Astrocyte of the spinal cord (primary cell): Measurements from ENCODE around the gene WNK4.

Experiments used
- DNase-seq: peaks from one replicate; pipeline ENCODE4 v3.0.0; 2011; ENCODE audit warnings: low read depth, low spot score
- H3K4me3 ChIP-seq: 2 replicates; pipeline ENCODE4 v1.5.1; 2011; ENCODE audit warnings: low read depth, mild to moderate bottlenecking, low read length, moderate library complexity
- CTCF ChIP-seq: IDR thresholded peaks from 2 replicates; pipeline ENCODE4 v1.5.1; 2012; ENCODE audit warnings: low read depth, mild to moderate bottlenecking, low read length, inconsistent platforms
- in situ Hi-C: cut with HindIII; loops from 2 replicates; pipeline ENCODE4 v1.10.0; 2017; ENCODE audit warnings: low sequenced_read_pairs

The WNK4 gene

GRCh38 chr17:42772945-42773289, 7.5 kb upstream of the WNK4 start:
- H3K4me3 ChIP-seq: peak overlapping the region; percentile 83

GRCh38 chr17:42773290-42774035, 6.9 kb upstream of the WNK4 start, which contains the start of gene VPS25:
Gene VPS25 (plus strand): TSS chr17:42773449. CDS start chr17:42773476, 27 bp downstream.
- in situ Hi-C loops: no loop called here
- TF ChIP-seq CTCF: peak; percentile 31
- peak within 1 kb of the TSS; percentile 83 for H3K4me3 ChIP-seq
- DNase-seq: peak; percentile 86

More at GRCh38 chr17:42772945-42773289, 7.5 kb upstream of the WNK4 start:
- TF ChIP-seq CTCF: no peak
- in situ Hi-C loops: no loop called here
- no peak for DNase-seq

GRCh38 chr17:42774066-42774745, 6.2 kb upstream of the WNK4 start:
- no peak for TF ChIP-seq CTCF
- in situ Hi-C loops: no loop called here
- peak overlapping the region; percentile 83 for H3K4me3 ChIP-seq
- DNase-seq: peak; percentile 45

- in situ Hi-C loops: no loop called here
- DNase-seq: peak; percentile 86
- no peak overlapping the region for H3K4me3 ChIP-seq
- peak; percentile 33 for TF ChIP-seq CTCF
Observed at GRCh38 chr17:42775534-42776098, 4.8 kb upstream of the WNK4 start.

GRCh38 chr17:42778570-42778969, 1.8 kb upstream of the WNK4 start:
- no peak for TF ChIP-seq CTCF
- DNase-seq: no peak
- no peak overlapping the region for H3K4me3 ChIP-seq
- in situ Hi-C loops: no loop called here

GRCh38 chr17:42779304-42779935, 990 bp upstream of the WNK4 start:
- no peak overlapping the region for H3K4me3 ChIP-seq
- in situ Hi-C loops: no loop called here
- no peak for DNase-seq
- TF ChIP-seq CTCF: no peak
